ENCODE data around the gene ALOX5AP. TPM values are rescaled to one million over a fixed set of nuclear protein-coding genes. Genes with fewer than 3 reads are reported as not detected.

Gene ALOX5AP
- total and polyA plus RNA-seq, 7 donors: 2.5 to 12.2 (median 5.2) TPM

- H3K4me3 ChIP-seq: no peak overlapping the region
- no peak for TF ChIP-seq CTCF (IDR thresholded peaks at IDR 0.05)
- WGBS, 3 donors: 82 to 90% (median 89%) methylated on average over 4 of the region's 4 CpGs
- no peaks in the 10 kb centered on the region for H3K9me3 ChIP-seq
- DNase-seq (no peak), ATAC-seq (no peak)
- intact Hi-C loops (cut with DNase I): no loop called here
- no peaks in the 10 kb centered on the region for H3K36me3 ChIP-seq (ENCODE audit: insufficient read depth in 1 of 2, low read depth in 1 of 2)
- H3K27ac ChIP-seq: no peak overlapping the region
- peaks cover 7% of the 10 kb centered on the region for H3K4me1 ChIP-seq
- no peaks in the 10 kb centered on the region for H3K27me3 ChIP-seq (ENCODE audit: insufficient read depth in 3 of 3, low read length in 2 of 3)
Measured at GRCh38 chr13:30705680-30706079, 29.7 kb upstream of the ALOX5AP start.

- Histone ChIP-seq H3K27me3 (ENCODE audit: insufficient read depth in 3 of 3, low read length in 2 of 3) (no peaks in the 10 kb centered on the region), H3K36me3 (ENCODE audit: insufficient read depth in 1 of 2, low read depth in 1 of 2) (no peaks in the 10 kb centered on the region), H3K27ac (no peak overlapping the region), H3K4me3 (no peak overlapping the region), H3K4me1 (peaks cover 7% of the 10 kb centered on the region), H3K9me3 (no peaks in the 10 kb centered on the region)
- WGBS, 3 donors: 46 to 50% (median 46%) methylated on average over 3 of the region's 3 CpGs
- no peak for TF ChIP-seq CTCF (IDR thresholded peaks at IDR 0.05)
- no peak for DNase-seq
- no peak for ATAC-seq
- intact Hi-C loops (cut with DNase I): no loop called here
Measured at GRCh38 chr13:30708541-30708940, 26.8 kb upstream of the ALOX5AP start.

GRCh38 chr13:30710442-30710841 is 24.9 kb upstream of the ALOX5AP start:
- Histone ChIP-seq H3K4me3 (no peak overlapping the region), H3K27me3 (ENCODE audit: insufficient read depth in 3 of 3, low read length in 2 of 3) (no peaks in the 10 kb centered on the region), H3K9me3 (no peaks in the 10 kb centered on the region), H3K27ac (no peak overlapping the region), H3K4me1 (no peaks in the 10 kb centered on the region), H3K36me3 (ENCODE audit: insufficient read depth in 1 of 2, low read depth in 1 of 2) (no peaks in the 10 kb centered on the region)
- TF ChIP-seq CTCF (IDR thresholded peaks at IDR 0.05): no peak
- ATAC-seq: no peak
- intact Hi-C loops (cut with DNase I): no loop called here
- WGBS, 3 donors: 86 to 96% (median 93%) methylated on average over 3 of the region's 3 CpGs
- DNase-seq: no peak

- no peaks in the 10 kb centered on the region for H3K9me3 ChIP-seq
- H3K27ac ChIP-seq: no peak overlapping the region
- DNase-seq: no peak
- H3K4me1 ChIP-seq: no peaks in the 10 kb centered on the region
- TF ChIP-seq CTCF (IDR thresholded peaks at IDR 0.05): no peak
- 72 to 89% (median 80%) methylated on average over 4 of the region's 4 CpGs for whole genome bisulfite sequencing, 3 donors
- no peaks in the 10 kb centered on the region for H3K27me3 ChIP-seq (ENCODE audit: insufficient read depth in 3 of 3, low read length in 2 of 3)
- ATAC-seq: no peak
- no peaks in the 10 kb centered on the region for H3K36me3 ChIP-seq (ENCODE audit: insufficient read depth in 1 of 2, low read depth in 1 of 2)
- intact Hi-C loops (cut with DNase I): no loop called here
- H3K4me3 ChIP-seq: no peak overlapping the region
Measured at GRCh38 chr13:30711375-30711774, 24.0 kb upstream of the ALOX5AP start.

GRCh38 chr13:30711837-30712236 is 23.5 kb upstream of the ALOX5AP start:
- no peaks in the 10 kb centered on the region for H3K36me3 ChIP-seq (ENCODE audit: insufficient read depth in 1 of 2, low read depth in 1 of 2)
- 91 to 94% (median 93%) methylated on average over 6 of the region's 6 CpGs for whole genome bisulfite sequencing, 3 donors
- no peak overlapping the region for H3K27ac ChIP-seq
- no peak overlapping the region for H3K4me3 ChIP-seq
- no peaks in the 10 kb centered on the region for H3K27me3 ChIP-seq (ENCODE audit: insufficient read depth in 3 of 3, low read length in 2 of 3)
- intact Hi-C loops (cut with DNase I): no loop called here
- no peaks in the 10 kb centered on the region for H3K4me1 ChIP-seq
- ATAC-seq: no peak
- no peak for TF ChIP-seq CTCF (IDR thresholded peaks at IDR 0.05)
- no peaks in the 10 kb centered on the region for H3K9me3 ChIP-seq
- DNase-seq: no peak

All from psoas muscle (tissue), 8 donors.